HepG2 (cell line): ENCODE results near the gene UBXN1. TPM values are rescaled to one million over a fixed set of nuclear protein-coding genes. Genes with fewer than 3 reads are reported as not detected.

ENCODE experiments used
- ATF7 ChIP-seq, 2 experiments: fragments of 450-650 bp in 1 of 2; sonication (generic) in 1 of 2; formaldehyde crosslinking in 1 of 2; IDR thresholded peaks; 2 replicates each; pipeline versions ENCODE4 v1.4.0 to v1.6.1; 2016 to 2020; ENCODE audit warnings: antibody characterized with exemption in 1 of 2, mild to moderate bottlenecking in 1 of 2, missing genetic modification reagents in 1 of 2
- CREB1 ChIP-seq, 2 experiments: fragments of 450-650 bp in 1 of 2; IDR thresholded peaks; 2 replicates each; pipeline ENCODE4 v1.6.1; 2016 to 2017; ENCODE audit warnings: control low read depth in 1 of 2, mild to moderate bottlenecking in 1 of 2, missing compliant biosample characterization in 1 of 2, missing genetic modification characterization in 1 of 2
- ELF1 ChIP-seq: sonication (generic); formaldehyde crosslinking; IDR thresholded peaks from 2 replicates; pipeline ENCODE4 v1.4.0; 2020; ENCODE audit warnings: missing genetic modification reagents
- EZH2 ChIP-seq: conservative IDR thresholded peaks from 2 replicates; pipeline ENCODE4 v1.6.1; 2012; ENCODE audit warnings: mild to moderate bottlenecking, low read depth, low read length, moderate library complexity
- FOXO1 ChIP-seq: sonication (generic); formaldehyde crosslinking; IDR thresholded peaks from 2 replicates; pipeline ENCODE4 v1.4.0; 2020; ENCODE audit warnings: missing genetic modification reagents
- HDAC2 ChIP-seq: sonication (generic); formaldehyde crosslinking; IDR thresholded peaks from 2 replicates; pipeline ENCODE4 v1.4.0; 2020; ENCODE audit warnings: missing genetic modification reagents
- HNRNPL ChIP-seq: fragments of 200-400 bp; formaldehyde crosslinking; IDR thresholded peaks from 2 replicates; pipeline ENCODE4 v1.6.1; 2017; ENCODE audit warnings: mild to moderate bottlenecking, low read depth, low read length
- HOXD1 ChIP-seq: sonication (generic); formaldehyde crosslinking; IDR thresholded peaks from 2 replicates; pipeline ENCODE4 v1.5.0; 2020; ENCODE audit warnings: missing genetic modification reagents
- IKZF1 ChIP-seq: fragments of 450-650 bp; IDR thresholded peaks from 2 replicates; pipeline ENCODE4 v1.7.1; 2016
- KAT7 ChIP-seq: IDR thresholded peaks from 2 replicates; pipeline ENCODE4 v1.6.1; 2018; ENCODE audit warnings: borderline replicate concordance, missing compliant biosample characterization
- NCOA2 ChIP-seq: sonication (generic); formaldehyde crosslinking; IDR thresholded peaks from 2 replicates; pipeline ENCODE4 v1.8.0; 2022; ENCODE audit warnings: inconsistent platforms
- NFE2L2 ChIP-seq: fragments of 150-350 bp; IDR thresholded peaks from 2 replicates; pipeline ENCODE4 v1.6.1; 2014; ENCODE audit warnings: low read length
- NR2C2 ChIP-seq: sonication (generic); formaldehyde crosslinking; IDR thresholded peaks from 2 replicates; pipeline ENCODE4 v1.4.0; 2020; ENCODE audit warnings: missing genetic modification reagents, mild to moderate bottlenecking, moderate library complexity, borderline replicate concordance
- NR3C1 ChIP-seq: sonication (generic); formaldehyde crosslinking; IDR thresholded peaks from 2 replicates; pipeline ENCODE4 v1.4.0; 2020; ENCODE audit warnings: missing genetic modification reagents
- PHF8 ChIP-seq: sonication (generic); formaldehyde crosslinking; IDR thresholded peaks from 2 replicates; pipeline ENCODE4 v1.5.0; 2020; ENCODE audit warnings: missing genetic modification reagents
- POGZ ChIP-seq: sonication (generic); formaldehyde crosslinking; IDR thresholded peaks from 2 replicates; pipeline ENCODE4 v1.4.0; 2020; ENCODE audit warnings: mild to moderate bottlenecking, missing genetic modification reagents
- PRMT3 ChIP-seq: sonication (generic); formaldehyde crosslinking; IDR thresholded peaks from 2 replicates; pipeline ENCODE4 v1.8.1; 2022; ENCODE audit warnings: low read depth, mild to moderate bottlenecking, moderate library complexity, missing genetic modification reagents, borderline replicate concordance
- SAFB2 ChIP-seq: sonication (generic); formaldehyde crosslinking; IDR thresholded peaks from 2 replicates; pipeline ENCODE4 v1.5.1; 2020; ENCODE audit warnings: missing genetic modification reagents, low read depth, mild to moderate bottlenecking, borderline replicate concordance
- SMARCC2 ChIP-seq: fragments of 450-650 bp; IDR thresholded peaks from 2 replicates; pipeline ENCODE4 v1.6.1; 2017; ENCODE audit warnings: antibody characterized with exemption, mild to moderate bottlenecking
- SMYD3 ChIP-seq: sonication (generic); formaldehyde crosslinking; IDR thresholded peaks from 2 replicates; pipeline ENCODE4 v1.8.1; 2023; ENCODE audit warnings: mild to moderate bottlenecking, missing genetic modification reagents
- TBX3 ChIP-seq: fragments of 450-650 bp; IDR thresholded peaks from 2 replicates; pipeline ENCODE4 v1.6.1; 2017; ENCODE audit warnings: antibody characterized with exemption, mild to moderate bottlenecking, inconsistent platforms, borderline replicate concordance
- ZNF430 ChIP-seq: sonication (generic); formaldehyde crosslinking; IDR thresholded peaks from 2 replicates; pipeline ENCODE4 v1.9.0; 2021; ENCODE audit warnings: mild to moderate bottlenecking, missing genetic modification reagents
- ZNF44 ChIP-seq: sonication (generic); formaldehyde crosslinking; IDR thresholded peaks from 2 replicates; pipeline ENCODE4 v1.5.1; 2020; ENCODE audit warnings: mild to moderate bottlenecking, missing genetic modification reagents
- ZNF572 ChIP-seq: sonication (generic); formaldehyde crosslinking; IDR thresholded peaks from 2 replicates; pipeline ENCODE4 v1.5.1; 2020; ENCODE audit warnings: mild to moderate bottlenecking, missing genetic modification reagents
- ZNF720 ChIP-seq: sonication (generic); formaldehyde crosslinking; IDR thresholded peaks from 2 replicates; pipeline ENCODE4 v1.4.0; 2020; ENCODE audit warnings: missing genetic modification reagents
- ZNF746 ChIP-seq: sonication (generic); formaldehyde crosslinking; IDR thresholded peaks from 2 replicates; pipeline ENCODE4 v1.8.0; 2022; ENCODE audit warnings: mild to moderate bottlenecking, missing genetic modification reagents
- ZNF839 ChIP-seq: sonication (generic); formaldehyde crosslinking; IDR thresholded peaks from 2 replicates; pipeline ENCODE4 v1.4.0; 2020; ENCODE audit warnings: missing genetic modification reagents, mild to moderate bottlenecking, borderline replicate concordance
- polyA plus RNA-seq, 8 experiments: library from polyadenylated mRNA; depleted of rRNA in 3 of 8; stranded (reverse) in 7 of 8; unstranded in 1 of 8; fragments of >200 nt; fragmentation: Illumina TruSeq in 4 of 8; extraction: Trizol in 4 of 8; gene quantifications; 2 replicates each; pipeline versions ENCODE4 v1.2.1 to v1.2.3, GENCODE V29; 2011 to 2016; ENCODE audit warnings: low read depth in 4 of 8, missing spikeins in 1 of 8, mixed read lengths in 1 of 8; ENCODE audit not compliant: insufficient read depth in 1 of 8
- total RNA-seq, 5 experiments: library from RNA; depleted of rRNA; stranded (reverse); fragments of >200 nt; fragmentation: Illumina TruSeq; extraction: Trizol; gene quantifications; 2 replicates each; pipeline ENCODE4 v1.2.3, GENCODE V29; 2016; ENCODE audit warnings: low read depth in 1 of 5
- TF ChIP-seq, protein P1 (sequence below): sonication (generic); formaldehyde crosslinking; IDR thresholded peaks from 2 replicates; pipeline ENCODE4 v1.4.0; 2020; ENCODE audit warnings: mild to moderate bottlenecking, missing genetic modification reagents
- TF ChIP-seq, protein P2 (sequence below): sonication (generic); formaldehyde crosslinking; IDR thresholded peaks from 2 replicates; pipeline ENCODE4 v1.4.0; 2020; ENCODE audit warnings: missing genetic modification reagents
- TF ChIP-seq, protein P3 (sequence below): sonication (generic); formaldehyde crosslinking; IDR thresholded peaks from 2 replicates; pipeline ENCODE4 v1.4.0; 2020; ENCODE audit warnings: missing genetic modification reagents

UBXN1 gene
- total and polyA plus RNA-seq, 2 of the 13 experiments (the other 11 are each of a cell fraction or from before 2014, with no cell fraction given): 47.5 to 52.4 TPM

- TF ChIP-seq HOXD1 (CRISPR knock-in tag) (0 out of 2 replicates have a peak, but pooled peaks have one; percentile 18), SMARCC2 (no peak), HNRNPL (0 out of 2 replicates have a peak, but pooled peaks have one; percentile 78), NR2C2 (CRISPR knock-in tag) (peak; percentile 22; the same call in 1 of the 2 replicates), IKZF1 (no peak), ZNF746 (no peak), ZNF572 (CRISPR knock-in tag) (no peak), POGZ (CRISPR knock-in tag) (no peak), PHF8 (peak; percentile 80), SMYD3 (peak; percentile 75; the same call in 1 of the 2 replicates), HDAC2 (CRISPR knock-in tag) (no peak; the same call in 1 of the 2 replicates), ZNF839 (CRISPR knock-in tag) (no peak), NFE2L2 (no peak), PRMT3 (CRISPR knock-in tag) (no peak), CREB1 (IDR thresholded peaks at IDR 0.05) (no peak), CREB1 (CRISPR knock-in tag; IDR thresholded peaks at IDR 0.05) (peak; percentile 52; the same call in 1 of the 2 replicates), FOXO1 (CRISPR knock-in tag) (no peak; the same call in 1 of the 2 replicates), KAT7 (no peak), ZNF44 (CRISPR knock-in tag) (no peak), SAFB2 (peak; percentile 91), ZNF430 (peak; percentile 54), NR3C1 (CRISPR knock-in tag) (no peak), EZH2 (no peak), ATF7 (IDR thresholded peaks at IDR 0.05) (no peak), ATF7 (CRISPR knock-in tag; IDR thresholded peaks at IDR 0.05) (no peak), ZNF720 (no peak), NCOA2 (peak; percentile 38; the same call in 1 of the 2 replicates), ELF1 (peak; percentile 88), TBX3 (no peak)
- TF ChIP-seq, protein P1, sequence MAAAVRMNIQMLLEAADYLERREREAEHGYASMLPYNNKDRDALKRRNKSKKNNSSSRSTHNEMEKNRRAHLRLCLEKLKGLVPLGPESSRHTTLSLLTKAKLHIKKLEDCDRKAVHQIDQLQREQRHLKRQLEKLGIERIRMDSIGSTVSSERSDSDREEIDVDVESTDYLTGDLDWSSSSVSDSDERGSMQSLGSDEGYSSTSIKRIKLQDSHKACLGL (CRISPR knock-in tag): peak; percentile 63; the same call in 1 of the 2 replicates
- TF ChIP-seq, protein P2, sequence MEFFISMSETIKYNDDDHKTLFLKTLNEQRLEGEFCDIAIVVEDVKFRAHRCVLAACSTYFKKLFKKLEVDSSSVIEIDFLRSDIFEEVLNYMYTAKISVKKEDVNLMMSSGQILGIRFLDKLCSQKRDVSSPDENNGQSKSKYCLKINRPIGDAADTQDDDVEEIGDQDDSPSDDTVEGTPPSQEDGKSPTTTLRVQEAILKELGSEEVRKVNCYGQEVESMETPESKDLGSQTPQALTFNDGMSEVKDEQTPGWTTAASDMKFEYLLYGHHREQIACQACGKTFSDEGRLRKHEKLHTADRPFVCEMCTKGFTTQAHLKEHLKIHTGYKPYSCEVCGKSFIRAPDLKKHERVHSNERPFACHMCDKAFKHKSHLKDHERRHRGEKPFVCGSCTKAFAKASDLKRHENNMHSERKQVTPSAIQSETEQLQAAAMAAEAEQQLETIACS (CRISPR knock-in tag): no peak
- TF ChIP-seq, protein P3, sequence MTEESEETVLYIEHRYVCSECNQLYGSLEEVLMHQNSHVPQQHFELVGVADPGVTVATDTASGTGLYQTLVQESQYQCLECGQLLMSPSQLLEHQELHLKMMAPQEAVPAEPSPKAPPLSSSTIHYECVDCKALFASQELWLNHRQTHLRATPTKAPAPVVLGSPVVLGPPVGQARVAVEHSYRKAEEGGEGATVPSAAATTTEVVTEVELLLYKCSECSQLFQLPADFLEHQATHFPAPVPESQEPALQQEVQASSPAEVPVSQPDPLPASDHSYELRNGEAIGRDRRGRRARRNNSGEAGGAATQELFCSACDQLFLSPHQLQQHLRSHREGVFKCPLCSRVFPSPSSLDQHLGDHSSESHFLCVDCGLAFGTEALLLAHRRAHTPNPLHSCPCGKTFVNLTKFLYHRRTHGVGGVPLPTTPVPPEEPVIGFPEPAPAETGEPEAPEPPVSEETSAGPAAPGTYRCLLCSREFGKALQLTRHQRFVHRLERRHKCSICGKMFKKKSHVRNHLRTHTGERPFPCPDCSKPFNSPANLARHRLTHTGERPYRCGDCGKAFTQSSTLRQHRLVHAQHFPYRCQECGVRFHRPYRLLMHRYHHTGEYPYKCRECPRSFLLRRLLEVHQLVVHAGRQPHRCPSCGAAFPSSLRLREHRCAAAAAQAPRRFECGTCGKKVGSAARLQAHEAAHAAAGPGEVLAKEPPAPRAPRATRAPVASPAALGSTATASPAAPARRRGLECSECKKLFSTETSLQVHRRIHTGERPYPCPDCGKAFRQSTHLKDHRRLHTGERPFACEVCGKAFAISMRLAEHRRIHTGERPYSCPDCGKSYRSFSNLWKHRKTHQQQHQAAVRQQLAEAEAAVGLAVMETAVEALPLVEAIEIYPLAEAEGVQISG: peak; percentile 90
These were observed 13.7 kb downstream of the UBXN1 start, which contains the start of the genes C11orf98 and CSKMT (continued) for GRCh38 chr11:62665075-62665598.
